ENCODE data around the gene SGCG.

DNA sequence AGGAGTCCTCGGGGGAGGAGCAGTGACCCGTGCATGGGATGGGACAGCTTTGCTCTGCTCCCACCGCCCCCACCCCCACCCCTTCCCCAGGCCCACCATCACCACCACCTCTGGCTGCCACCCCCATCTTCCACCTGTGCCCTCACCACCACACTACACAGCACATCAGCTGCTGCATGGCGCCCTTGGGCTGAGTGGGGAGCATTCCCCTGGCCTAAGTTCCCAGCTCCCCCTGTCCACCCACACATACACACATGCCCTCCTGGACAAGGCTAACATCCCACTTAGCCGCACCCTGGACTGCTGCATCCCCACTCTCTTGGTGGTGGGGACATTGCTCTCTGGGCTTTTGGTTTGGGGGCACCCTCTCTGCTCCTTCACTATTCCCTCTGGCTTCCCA, 46.2 kb upstream of the SGCG start:
- TF ChIP-seq, protein P1, sequence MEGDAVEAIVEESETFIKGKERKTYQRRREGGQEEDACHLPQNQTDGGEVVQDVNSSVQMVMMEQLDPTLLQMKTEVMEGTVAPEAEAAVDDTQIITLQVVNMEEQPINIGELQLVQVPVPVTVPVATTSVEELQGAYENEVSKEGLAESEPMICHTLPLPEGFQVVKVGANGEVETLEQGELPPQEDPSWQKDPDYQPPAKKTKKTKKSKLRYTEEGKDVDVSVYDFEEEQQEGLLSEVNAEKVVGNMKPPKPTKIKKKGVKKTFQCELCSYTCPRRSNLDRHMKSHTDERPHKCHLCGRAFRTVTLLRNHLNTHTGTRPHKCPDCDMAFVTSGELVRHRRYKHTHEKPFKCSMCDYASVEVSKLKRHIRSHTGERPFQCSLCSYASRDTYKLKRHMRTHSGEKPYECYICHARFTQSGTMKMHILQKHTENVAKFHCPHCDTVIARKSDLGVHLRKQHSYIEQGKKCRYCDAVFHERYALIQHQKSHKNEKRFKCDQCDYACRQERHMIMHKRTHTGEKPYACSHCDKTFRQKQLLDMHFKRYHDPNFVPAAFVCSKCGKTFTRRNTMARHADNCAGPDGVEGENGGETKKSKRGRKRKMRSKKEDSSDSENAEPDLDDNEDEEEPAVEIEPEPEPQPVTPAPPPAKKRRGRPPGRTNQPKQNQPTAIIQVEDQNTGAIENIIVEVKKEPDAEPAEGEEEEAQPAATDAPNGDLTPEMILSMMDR (conservative IDR thresholded peaks at IDR 0.05; ENCODE audit: low read length) = no peak
- TF ChIP-seq EZH2phosphoT487 (IDR thresholded peaks at IDR 0.05; ENCODE audit: borderline replicate concordance, low read depth, low read length) = no peak
